ENCODE data around the gene TPBGL. TPM values are rescaled to one million over a fixed set of nuclear protein-coding genes. Genes with fewer than 3 reads are reported as not detected.

The TPBGL gene
- total RNA-seq, 1 donor from 2014 or later = under 0.01 TPM

DNA sequence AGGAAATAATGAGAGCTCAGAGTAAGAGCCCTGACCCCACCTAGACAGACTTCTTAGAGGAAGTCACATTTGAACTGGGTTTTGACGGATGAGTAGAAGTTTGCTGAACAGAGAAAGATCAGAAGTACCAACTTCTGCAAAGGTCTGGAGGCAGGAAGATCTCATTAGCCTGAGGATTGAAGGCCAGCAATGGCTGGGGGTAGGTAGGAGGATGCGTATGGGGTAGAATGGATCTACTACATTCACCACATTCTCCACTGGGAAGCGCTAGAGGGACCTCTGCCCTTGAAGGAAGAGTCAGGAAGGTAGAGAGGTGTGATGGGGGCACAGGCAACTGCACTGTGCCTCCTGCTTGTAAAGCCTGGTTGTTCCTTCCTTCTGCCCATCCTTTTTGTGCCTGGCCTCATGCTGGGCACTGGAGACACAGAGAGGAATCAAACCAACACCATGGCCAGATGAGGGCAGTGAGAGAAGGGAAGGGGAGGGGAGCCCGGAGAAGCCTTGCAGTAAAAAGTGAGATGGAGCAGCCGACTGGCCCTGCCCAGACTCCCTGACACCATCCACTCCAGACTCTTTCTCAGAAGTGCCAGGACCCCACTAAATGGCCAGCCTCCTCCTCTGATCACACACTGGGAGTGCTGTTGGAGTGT lies 4.9 kb downstream of the TPBGL start:
- no peak for DNase-seq (ENCODE audit: low read depth in 2 of 2)

DNA sequence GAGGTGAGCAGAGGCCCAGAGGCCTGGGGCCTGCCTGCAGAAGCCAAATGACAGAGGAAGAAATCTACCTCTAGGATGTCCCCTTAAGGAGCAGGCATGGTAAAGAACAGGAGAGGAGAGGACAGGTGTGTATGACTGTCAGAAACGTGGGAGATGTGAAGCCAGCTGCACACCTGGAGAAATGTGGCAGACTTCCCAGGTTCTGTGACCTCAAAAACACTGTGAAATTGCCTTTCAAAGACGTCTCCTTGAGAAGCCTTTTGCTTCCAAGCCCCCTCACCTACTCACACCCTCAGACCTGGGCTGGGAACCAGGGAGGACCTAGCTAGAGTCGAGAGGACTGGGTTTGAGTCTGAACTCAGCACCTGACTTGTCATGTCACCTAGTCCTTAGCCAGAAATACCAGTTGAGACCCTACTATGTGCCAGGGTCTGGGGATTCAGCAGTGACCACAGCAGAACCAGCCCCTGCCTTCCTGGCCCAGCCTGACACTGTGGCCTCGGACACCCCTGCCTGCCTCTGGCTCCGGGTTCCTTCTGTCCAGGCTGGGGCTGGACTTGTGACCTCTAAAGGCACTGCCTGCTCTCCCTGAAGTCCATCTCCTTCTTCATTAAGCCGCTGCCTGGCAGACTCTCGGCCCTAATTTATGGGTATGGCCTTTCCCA lies 5.6 kb downstream of the TPBGL start:
- no peak for DNase-seq (ENCODE audit: low read depth in 2 of 2)

DNA sequence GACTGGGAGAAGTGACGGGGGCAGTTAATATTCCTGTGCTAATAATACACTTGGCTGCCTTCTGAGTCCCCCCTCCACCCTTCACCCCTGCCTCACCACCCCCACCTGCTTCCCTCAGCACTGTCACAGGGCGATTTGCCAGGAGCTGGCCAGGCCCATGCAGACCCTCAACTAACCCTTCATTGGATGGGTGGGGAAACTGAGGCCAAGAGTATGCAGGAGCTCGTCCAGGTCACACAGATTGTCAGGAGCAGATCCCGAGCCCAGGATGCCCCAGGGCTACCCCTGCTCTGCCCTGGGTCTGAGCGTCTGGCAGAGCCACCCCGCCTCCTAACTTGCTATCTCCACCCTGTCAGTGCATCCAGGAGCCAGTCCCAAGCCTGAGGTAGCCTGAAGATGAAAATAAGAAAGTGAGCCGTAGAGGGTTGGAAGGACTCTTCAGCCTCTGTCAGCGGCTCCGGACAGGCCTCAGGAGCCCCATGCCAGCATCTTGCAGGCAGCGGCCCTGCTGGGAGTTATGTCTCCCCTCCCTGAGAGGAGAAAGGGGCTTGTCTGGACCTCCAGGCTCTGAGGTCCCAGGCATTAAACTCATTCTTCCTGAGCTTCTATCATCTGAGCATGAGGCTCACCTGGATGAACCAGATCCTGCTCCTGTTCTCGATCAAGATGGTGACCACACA lies 6.2 kb downstream of the TPBGL start:
- no peak for DNase-seq (ENCODE audit: low read depth in 2 of 2)

DNA sequence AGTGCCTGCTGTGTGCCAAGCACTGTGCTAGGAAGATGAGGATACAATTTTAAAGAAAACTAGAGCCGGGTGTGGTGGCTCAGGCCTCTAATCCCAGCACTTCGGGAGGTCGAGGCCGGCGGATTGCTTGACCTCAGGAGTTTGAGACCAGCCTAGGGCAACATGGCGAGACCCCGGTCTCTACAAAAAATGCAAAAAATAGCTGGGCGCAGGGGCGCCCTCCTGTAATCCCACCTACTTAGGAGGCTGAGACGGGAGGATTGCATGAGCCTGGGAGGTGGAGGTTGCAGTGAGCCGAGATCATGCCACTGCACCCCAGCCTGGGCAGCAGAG lies 8.3 kb downstream of the TPBGL start:
- no peak for DNase-seq (ENCODE audit: low read depth in 2 of 2)

DNA sequence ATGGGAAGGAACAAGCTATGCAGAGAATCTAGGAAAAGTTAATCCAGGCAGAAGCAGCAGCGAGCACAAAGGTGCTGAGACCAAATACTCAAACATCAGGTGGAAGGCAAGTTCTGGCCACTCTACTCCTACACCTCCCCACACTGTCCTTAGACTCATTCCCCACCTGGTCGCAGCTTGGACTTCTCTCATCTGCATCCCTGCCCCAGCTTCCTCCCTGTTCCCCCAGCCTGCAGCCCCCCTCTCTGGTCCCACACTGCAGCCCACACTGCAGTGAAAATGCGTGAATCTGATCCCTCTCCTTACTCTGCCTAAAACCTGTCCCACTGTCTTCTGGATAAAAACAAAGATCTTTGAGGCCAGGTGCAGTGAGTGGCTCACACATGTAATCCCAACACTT lies 9.1 kb downstream of the TPBGL start:
- no peak for DNase-seq (ENCODE audit: low read depth in 2 of 2)

DNA sequence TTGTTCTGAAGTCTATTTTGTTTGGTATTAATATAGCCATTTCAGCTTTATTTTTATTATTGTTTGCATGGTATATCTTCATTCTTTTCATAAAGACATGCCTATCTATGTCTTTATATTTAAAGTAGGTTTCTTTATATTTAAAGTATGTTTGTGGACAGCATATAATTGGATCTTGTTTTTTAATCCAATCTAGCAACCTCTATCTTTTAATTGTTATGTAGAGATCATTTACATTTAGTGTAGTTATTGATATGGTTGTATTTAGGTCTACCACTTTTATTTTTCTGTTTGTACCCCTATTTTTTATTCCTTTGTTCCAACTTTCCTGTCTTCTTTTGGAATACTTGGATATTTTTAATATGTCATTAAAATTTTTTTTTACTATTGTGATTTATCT lies 13.8 kb downstream of the TPBGL start:
- no peak for DNase-seq (ENCODE audit: low read depth in 2 of 2)

DNA sequence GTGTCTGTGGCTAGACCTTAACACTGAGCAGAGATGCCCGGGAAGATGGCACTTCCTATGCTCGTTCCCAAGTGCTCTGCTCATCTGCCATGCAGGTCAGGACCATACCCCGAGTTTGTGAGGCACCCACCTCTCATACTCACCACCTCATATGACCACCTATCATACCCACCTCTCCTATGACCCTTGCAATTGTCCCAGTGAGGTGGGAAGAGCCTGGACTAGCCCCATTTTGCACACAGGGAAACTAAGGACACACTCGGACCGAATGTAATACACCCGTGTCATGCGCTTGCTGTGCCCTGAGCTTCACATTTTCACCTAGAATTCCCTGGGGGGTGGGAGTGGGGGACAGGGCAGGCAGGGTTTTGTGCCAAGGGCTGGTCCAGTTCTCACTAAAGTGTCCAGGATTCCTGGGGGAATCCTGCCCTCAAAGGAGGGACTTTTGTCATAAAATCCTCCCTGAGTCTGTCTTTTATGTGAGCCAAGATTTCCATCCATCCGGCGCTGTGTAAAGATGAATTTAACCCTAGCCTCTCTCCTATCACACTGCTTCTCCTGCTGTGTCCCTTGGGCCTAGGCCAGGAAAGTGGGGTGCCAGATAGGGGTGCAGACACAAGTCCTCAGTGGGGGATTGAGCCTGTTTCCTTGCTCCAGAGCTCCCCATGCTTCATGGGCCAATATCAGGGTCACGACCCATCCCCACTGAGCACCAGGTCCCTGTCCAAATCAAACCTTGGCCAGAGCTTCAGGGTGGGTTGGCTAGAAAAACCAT lies 20.0 kb downstream of the TPBGL start:
- DNase-seq (ENCODE audit: low read depth in 2 of 2) = no peak

DNA sequence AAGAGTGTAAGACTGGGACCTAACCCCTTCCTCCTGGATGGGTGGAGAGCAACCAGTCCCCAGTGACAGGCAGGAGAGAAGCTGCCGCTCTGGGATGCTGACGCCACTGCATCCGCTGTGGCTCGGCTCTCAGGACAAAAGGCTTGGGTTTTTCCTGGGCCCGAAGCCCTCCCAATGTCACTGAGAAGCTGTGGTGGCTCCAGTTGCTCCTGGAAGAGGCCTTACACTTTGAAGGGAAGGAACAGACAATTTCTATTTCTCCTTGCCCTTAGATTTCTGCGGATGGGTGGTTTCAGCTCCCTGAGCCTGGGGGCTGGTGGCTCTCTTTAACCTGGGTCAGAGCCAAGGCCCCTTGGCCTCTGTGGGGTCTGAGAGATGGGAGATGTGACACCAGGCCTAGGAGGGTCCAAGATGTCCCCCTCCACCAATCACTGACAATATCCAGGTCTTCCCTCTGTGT lies 21.4 kb downstream of the TPBGL start:
- no peak for DNase-seq (ENCODE audit: low read depth in 2 of 2)

DNA sequence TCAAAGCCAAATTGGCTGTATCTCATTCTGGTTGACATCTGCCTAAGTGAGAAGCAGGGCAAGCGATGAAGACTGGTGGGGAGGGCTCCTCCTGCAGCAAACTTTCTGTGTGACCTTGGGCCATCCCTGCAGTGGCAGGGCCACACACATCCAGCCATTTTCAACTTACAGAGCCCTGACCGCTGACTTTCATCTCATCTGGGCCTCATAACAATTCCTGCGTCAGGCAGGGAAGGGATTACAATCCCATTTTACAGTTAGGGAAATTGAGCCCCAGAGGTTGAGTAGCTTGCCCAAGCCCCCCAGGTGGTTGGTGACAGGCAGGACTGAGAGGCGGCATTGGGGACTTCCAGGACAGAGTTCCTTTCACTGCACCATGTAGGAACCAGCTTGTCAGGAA lies 21.9 kb downstream of the TPBGL start:
- DNase-seq (ENCODE audit: low read depth in 2 of 2) = no peak

DNA sequence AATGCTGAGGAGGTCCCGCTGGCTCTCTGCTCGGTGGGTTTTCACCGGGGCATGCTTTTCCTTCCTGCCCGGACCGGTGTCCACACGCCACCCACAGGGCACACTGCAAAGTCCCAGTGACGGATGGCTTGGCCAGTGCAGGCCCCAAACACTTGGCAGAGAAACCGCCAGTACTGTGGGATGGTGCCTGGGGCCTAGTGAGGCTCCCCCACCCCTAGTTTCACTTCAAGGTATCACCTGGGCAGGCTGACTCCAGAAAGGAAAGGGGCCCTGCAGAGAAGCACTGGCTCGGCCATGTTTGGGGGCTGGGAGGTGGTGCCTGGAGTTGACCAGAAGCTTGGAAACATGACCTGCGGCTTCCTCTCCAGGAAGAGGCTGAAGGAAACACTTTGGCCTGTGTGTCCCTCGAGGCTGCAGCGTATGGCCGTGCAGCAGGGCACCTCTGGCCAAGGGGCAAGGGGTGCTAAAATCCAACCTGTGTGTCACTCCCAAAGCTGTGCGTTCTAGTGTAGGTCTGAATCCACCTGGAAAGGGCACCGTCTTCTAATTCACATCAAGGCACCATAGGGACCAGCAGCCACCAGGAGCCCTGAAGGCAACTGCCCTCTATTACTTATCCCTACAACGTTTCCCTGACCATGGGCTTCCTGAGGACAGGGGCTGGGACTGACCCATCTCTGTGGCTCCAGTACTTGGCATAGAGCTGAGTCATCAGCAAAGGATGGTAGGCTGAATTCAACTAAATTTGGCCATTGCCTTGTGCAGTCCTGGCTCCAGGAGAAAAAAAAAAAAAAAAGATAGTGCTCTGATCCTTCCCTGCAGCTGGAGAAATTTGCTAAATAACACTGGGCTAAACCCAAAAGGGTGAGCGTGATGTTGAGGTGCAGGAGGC lies 22.6 kb downstream of the TPBGL start:
- DNase-seq (ENCODE audit: low read depth in 2 of 2) = no peak

DNA sequence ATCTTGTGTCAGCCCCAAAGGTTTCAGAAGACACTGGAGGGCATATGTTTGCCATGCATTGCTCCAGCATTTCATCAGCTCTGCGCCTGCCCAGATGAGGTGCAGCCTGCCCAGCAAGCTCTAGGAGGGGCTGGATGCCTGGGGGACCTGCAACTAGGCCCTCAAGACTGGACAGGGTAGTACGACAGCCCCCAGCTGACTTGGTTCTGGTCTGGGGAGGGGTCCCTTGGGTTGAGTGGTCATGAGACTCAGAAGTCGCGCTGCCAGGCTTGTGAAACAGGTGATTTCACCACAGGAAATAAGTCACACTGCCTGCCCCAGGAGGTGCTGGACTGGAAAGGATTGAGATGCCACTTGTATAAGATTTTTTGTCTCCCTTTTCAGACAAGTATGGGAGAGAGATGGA lies 23.4 kb downstream of the TPBGL start:
- DNase-seq (ENCODE audit: low read depth in 2 of 2) = no peak

DNA sequence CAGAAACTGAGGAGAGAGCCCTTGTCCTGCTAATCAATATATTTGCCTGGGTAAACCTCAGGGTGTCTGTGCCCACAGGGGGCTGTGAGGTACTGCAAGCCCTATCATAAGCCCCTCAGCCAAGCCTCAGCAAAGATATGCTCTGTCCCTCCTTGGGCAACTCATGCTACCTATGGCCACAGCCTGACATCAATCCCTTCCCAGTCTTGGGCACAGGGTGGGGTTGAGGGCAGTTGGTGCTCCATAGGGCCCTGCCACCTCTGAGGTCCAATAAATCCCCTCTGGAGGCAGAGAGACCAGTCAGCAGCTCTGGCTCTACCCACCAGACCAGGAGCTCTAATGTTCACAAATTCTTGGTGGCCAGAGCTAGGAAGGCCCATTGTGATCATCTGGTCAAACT lies 23.8 kb downstream of the TPBGL start:
- no peak for DNase-seq (ENCODE audit: low read depth in 2 of 2)

DNA sequence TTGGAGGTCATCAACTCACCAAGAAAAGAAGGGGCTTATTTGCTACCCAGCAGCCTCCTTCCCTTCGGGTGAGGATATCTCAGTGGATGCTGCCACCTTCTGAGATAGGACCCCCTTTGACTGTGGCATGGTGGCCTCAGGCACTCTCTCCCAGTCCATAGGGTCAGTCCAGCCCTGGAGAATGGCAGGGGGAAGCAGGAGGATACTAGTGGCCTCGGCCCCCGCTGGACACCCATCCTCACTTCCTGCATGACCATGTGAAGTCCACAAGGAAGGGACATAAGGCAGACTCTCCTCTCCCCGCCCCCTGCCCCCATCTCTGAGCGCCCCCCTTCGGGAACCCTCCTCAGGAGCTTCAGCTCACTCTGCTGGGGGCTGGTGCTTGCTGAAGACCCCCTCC lies 24.4 kb downstream of the TPBGL start:
- no peak for DNase-seq (ENCODE audit: low read depth in 2 of 2)

DNA sequence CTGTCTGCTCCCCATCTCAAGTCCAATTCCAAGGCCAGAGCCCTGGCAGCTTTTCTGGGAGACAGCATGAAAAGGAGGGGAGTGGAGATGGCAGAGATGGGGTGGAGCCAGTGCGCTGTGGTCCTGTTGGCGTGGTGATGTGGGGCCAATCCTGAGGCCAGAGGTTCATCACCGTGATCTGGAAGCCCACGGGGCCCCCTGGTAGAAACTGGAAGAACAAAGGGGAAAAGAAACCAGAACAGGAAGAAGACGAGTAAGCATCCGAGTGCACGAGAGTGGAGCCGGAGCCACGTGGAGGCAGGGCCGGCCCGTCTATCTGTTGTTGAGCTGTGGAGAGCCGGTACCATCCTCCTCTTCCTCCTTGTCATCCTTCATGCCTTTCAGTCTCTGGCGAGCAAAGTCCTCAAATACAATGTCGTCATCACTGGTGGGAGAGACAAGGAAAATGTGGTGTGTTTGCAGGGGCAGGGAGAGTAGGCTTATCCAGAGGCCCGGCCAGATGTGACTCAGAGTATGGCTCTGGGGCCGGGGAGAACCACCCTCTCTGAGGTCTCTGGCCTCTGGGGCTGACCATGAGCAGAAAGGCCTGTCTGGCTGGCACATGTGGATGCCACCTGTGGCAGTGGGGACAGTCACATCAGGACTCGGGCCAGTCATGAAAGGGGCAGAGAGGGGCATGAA lies 25.4 kb downstream of the TPBGL start:
- DNase-seq (ENCODE audit: low read depth in 2 of 2) = no peak

DNA sequence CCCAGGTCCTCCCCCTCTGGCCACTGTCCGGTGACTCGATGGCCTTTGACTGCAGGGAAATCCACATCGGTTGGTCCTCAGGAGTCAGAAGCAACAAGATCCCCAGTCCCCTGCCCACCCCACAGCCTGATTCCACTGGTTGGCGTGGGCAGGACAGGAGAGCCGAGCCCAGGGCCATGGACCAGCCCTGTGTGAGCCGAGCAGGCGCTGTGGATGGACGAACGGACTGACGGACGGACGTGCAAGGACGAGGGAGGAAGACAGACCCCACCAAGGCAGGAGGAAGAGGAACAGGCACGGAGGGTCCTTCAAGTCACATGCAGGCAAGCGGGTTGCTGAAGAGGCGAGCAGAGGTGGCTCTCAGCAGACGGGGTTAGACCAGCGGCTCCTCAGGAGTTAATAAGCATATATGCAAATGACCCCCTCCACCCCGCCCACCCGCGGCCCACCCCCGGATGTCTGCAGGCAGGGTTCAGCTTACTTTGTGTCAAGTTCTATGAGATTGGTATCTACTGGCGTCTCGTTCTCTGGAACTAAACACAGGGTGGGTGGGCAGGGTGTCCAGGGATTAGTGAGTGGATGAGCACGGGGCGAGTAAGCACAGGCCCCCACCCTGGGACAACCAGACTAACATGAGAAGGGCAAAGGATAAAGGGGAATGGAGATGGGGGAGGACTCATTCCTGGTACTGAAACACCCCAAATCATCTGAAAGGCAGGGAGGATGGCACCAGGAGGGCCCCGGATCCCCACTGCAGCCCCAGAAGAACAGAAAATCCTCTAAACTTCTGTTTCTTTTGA lies 26.8 kb downstream of the TPBGL start:
- DNase-seq (ENCODE audit: low read depth in 2 of 2) = no peak

DNA sequence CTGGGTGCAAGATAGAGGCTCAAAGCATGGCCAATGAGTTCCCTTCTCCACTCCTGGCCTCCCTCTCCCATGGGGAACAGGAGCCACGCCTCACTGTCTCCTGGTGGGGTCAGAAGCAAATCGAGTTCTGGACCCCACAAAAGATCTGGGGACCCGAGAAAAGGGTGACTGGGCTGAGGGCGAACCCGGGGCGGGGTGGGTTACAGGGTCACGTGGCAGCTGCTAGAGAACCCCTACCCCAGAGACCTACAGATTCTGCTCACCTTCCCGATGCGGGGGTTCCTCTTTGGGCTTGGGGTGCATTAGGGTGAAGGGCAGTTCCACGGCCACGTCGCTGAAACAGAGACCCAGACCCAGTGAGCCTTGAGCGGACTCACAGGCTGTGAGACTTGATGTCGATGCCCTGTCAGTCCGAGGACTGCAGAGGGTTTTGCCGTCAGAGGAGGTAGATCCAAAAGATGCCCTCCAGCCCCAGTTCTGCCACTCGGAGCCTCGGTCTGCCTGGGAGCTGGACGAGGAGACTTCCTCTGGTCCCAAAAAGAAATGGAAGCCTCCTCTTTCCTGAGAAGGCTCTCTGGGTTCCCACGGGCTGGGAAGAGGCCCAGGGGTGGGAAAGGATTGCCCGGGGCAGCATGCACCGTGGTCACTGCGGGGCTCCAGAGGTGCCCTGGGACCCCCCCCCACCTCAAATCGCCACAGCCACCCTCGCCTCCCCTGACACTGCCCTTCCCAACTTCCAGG lies 28.2 kb downstream of the TPBGL start:
- no peak for DNase-seq (ENCODE audit: low read depth in 2 of 2)

DNA sequence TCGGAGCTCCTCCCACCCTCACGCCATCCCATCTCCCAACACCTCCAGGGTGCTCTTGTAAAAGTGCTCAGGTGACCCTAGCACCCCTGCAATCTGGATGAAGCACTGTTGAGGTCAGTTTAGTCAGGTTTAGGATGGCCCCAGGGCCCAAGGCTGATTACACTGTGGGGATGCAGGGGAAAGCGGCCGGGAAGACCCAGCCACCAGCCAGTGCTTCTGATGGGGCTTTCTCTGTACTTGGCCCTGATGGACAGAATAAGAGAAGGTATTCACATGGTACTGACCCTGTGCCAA lies 28.7 kb downstream of the TPBGL start:
- DNase-seq (ENCODE audit: low read depth in 2 of 2) = no peak

DNA sequence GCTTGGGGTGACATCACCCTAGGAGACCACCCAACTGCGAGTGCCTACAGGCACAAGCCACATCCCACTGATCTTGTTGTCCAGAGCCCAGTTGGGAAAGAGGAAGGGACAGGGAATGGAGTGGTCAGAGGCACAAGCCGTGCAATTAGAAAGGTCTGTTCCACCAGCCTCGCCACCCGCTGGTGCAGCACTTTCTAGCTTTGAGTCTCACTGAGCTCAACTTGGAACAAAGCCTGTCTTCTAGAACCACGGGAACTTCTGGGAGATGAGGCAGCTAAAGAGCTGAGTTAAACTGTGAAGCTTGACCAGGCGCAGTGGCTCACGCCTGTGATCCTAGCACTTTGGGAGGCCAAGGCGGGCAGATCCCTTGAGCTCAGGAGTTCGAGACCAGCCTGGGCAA lies 29.3 kb downstream of the TPBGL start:
- DNase-seq (ENCODE audit: low read depth in 2 of 2) = no peak

DNA sequence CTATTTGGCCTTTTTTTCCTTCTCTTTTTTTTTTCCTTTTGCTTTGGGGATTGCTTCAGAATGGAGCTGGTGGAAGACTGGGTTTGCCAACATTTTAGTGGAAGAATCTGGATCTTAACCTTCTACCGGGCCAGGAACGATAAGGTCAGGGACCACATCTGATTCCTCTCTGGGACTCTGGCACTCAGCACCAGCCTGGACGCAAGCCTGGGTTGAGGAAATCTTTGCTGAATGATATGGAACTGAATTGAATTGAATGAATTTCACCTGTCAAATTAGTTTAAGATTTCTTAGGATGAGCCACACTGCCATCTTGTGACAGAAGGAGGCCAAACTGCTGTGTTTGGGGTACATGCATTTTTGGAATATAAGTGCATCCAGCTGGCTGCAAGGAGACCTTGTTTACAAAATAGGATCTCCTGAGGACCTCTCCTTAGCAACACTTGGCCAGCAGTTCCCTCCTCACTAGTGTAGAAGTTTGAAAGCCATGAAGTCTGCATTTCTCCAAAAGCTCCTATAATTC lies 30.4 kb downstream of the TPBGL start:
- DNase-seq (ENCODE audit: low read depth in 2 of 2) = no peak
